ENCODE measurements around the gene CYRIA. TPM values are rescaled to one million over a fixed set of nuclear protein-coding genes. Genes with fewer than 3 reads are reported as not detected.
A peak's percentile ranks its signal among the peaks of the same experiment; 100 is the strongest.

Gene CYRIA
- total RNA-seq (2014; rRNA removed; shearing (Covaris generic)), result 0.05 and 0.11 TPM in 2 replicates
- polyA plus RNA-seq (2015; cell fraction: cytosol; rRNA removed), result 0.08 TPM in 1 of 2 replicates, not detected in the other
- polyA plus RNA-seq (2015; cell fraction: nucleus; rRNA removed), result not detected in 2 replicates

DNA sequence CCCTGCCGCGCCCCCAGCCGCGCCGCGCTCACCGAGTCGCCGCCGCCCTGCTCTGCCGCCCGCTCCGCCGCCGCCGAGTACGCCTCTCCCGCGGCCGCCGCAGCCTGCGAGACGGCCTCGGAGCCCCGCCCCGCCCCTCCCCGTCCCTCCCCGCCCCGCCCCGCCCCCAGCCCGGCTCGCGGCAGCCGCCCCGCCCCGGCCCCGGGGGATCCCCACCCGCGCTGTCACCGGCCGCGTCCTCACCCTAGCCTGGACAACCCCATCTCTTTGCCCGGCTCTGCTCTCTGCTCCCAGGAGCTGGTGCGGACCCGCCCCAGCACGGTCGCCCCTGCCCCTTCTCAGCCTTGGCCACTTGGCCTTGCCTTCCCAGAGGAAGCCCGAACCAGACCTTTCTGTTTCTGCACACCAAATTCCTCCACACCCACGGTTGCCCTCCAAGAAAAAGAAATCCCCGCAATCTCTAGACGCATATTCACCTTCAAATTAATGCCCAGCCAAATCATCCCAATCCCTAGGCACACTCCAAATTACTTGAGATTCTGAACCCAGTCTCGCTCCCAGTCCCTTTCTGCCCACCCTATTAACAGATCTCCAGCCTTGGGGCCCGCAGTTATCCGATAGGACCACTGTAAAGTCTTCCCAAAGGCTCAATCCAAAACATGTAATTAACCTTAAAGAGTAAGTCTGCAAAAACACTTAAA, at the start of gene CYRIA:
TSS of gene CYRIA (minus strand) at position 87 of the 701 bp plus-strand sequence. CDS start 77,715 bp downstream, outside the sequence.
- DNase-seq (ENCODE audit: low read depth, low spot score), result peak; percentile 16
- in situ Hi-C loops (cut with HindIII; ENCODE audit: low pct_unique_long_range_greater_than_20kb, low sequenced_read_pairs), result no loop called here

DNA sequence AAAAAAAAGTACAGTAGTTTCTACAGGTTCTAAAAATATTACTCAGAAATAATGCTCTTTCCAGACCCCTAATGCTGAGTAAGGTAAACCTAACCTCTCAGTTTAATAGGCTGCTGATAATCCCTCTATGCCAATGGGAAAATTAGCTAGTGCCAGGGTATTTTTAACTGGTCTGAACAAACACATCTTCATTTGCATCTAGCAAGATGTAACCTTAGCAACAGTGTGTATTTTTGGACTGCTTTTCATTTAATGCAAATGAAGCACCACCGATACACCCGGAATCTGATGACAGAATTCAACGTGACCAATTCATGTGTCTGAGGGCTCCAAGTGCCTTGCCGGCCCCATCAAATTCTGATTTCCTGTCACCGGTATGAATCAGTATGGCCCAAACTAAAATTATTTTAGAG, 47.4 kb upstream of the CYRIA start:
- in situ Hi-C loops (cut with HindIII; ENCODE audit: low pct_unique_long_range_greater_than_20kb, low sequenced_read_pairs), result no loop called here
- DNase-seq (ENCODE audit: low read depth, low spot score), result no peak

DNA sequence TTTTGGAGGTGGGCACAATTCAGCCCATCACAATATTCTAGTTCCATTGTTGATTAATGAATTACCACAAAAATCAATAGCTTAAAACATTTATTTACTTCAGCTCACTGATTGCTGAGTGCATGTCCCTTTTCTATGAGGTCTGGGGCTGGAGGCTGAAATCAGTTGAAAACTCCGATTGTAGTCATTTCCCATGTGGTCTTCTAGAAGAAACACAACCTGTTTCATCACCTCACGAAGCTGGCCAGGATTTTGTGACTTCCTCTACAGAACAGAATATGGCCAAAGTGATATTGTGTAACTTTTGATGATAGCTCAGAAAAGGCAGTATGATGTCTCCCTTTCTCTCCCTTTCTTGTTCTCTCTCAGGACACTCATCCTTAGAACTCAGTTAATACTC, 44.1 kb upstream of the CYRIA start:
- in situ Hi-C loops (cut with HindIII; ENCODE audit: low pct_unique_long_range_greater_than_20kb, low sequenced_read_pairs), result no loop called here
- DNase-seq (ENCODE audit: low read depth, low spot score), result no peak

DNA sequence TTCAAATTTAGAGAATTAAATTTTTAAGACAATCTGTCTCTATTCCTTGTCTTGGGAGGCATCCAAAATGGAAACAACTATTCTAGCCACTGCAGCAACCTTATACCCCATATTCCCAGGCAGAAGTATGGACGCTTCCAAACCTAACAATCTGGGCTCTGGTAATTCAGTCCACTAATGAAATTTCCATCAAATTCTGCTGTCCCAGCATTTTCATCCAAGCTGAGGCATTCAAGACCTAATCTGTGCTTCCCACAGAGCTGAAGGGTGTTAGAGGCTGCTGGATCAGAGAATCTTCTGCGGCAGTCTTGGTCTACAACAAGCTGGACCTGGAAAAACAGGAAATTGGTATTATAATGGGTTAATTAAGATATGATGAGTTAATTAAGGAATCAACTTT, 42.5 kb upstream of the CYRIA start:
- in situ Hi-C loops (cut with HindIII; ENCODE audit: low pct_unique_long_range_greater_than_20kb, low sequenced_read_pairs), result no loop called here
- no peak for DNase-seq (ENCODE audit: low read depth, low spot score)

DNA sequence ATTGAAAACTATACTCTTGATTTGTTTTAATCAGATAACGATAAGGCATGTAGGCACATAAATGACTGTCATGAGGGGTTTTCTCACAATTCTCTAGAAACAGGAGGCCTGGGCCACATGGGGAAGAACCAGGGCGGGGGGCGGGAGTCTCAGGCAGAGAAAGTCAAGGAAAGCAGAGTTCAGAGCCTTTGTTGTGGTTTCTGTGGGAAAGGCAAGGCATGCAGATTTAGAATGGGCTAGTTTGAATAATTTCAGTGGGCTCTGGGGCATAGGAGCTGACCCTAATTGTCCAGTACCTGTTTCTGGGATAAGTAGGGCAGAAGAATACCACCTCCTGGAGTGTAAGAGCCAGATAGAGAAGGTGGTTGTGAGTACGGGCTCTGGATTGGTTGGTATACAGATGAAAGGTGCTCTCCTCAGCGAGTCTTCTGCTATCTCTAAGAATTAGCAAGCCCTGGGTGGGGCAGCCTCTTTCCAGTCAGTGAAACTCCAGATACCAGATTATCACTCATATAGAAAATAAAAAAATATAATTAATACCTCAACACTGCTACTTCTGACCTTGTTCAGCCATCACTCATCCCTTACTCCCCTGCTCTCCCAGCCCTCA, 41.5 kb upstream of the CYRIA start:
- DNase-seq (ENCODE audit: low read depth, low spot score), result no peak
- in situ Hi-C loops (cut with HindIII; ENCODE audit: low pct_unique_long_range_greater_than_20kb, low sequenced_read_pairs), result no loop called here

DNA sequence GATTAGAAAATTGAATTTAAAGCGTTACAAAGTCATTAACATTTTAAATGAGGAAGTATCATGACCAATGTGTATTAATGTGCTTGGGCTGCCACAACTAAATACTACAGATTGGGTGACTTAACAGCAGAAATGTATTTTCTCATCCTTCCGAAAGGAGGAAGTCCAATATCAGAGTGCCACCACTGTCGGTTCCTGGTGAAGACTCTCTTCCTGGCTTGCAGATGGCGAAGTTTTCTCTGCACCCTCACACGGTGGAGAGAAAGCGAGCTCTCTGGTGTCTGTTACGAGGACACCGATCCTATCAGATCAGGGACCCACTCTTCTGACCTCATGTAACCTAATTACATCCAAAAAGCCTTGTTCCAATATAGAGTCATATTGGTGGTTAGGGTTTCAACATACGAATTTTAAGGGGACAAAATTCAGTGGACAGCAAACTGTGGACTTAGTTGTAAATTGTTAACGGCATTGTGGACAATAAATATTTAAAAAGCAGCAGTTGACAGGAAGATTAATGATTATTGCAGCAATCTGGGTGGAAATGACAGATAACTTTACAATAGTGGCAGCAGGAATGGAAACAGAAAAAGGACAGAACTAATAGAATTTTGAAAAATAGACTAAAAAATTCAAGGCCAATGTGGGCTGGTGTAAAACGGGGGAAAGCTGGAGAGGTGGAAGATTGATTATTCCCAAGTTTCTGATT, 35.1 kb upstream of the CYRIA start:
- in situ Hi-C loops (cut with HindIII; ENCODE audit: low pct_unique_long_range_greater_than_20kb, low sequenced_read_pairs), result no loop called here
- no peak for DNase-seq (ENCODE audit: low read depth, low spot score)

DNA sequence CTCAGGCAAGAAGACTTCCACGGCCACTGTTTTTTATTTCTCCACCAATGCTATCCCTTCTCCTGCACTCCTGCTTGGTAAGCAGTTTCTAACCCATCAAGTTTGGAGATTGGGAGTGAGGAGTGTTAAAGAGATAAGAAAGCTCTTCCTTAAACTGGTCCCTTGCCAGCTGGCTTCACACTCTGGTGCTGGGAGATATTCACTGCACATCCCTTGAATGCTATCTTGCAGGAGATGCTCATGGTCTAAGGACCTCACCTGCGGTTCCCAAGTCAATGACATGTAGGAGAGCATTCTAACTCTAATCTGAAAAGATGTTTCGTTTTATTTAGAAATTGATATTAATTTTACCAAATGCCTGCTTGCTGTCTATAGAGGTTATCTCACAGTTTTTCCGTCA, 28.2 kb upstream of the CYRIA start:
- no peak for DNase-seq (ENCODE audit: low read depth, low spot score)
- in situ Hi-C loops (cut with HindIII; ENCODE audit: low pct_unique_long_range_greater_than_20kb, low sequenced_read_pairs), result no loop called here

DNA sequence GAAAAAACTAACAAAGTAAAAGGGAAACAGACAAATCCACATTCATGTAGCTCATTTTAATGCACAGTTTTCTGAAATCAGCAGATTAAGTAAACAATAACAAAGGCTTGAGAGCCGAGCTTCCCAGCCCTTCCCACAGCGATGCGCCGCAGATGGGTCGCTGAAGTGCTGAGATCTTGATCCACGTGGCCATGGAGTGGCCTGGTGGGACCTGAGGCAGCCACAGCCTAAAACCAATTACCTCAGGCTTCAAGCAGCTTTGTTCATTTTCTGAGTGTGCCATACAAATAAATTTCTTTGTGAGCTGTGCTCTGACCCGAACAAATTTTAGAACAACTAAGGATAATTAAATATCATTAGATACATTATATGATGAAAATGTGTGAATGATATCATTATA, 25.6 kb upstream of the CYRIA start:
- in situ Hi-C loops (cut with HindIII; ENCODE audit: low pct_unique_long_range_greater_than_20kb, low sequenced_read_pairs), result no loop called here
- DNase-seq (ENCODE audit: low read depth, low spot score), result no peak

DNA sequence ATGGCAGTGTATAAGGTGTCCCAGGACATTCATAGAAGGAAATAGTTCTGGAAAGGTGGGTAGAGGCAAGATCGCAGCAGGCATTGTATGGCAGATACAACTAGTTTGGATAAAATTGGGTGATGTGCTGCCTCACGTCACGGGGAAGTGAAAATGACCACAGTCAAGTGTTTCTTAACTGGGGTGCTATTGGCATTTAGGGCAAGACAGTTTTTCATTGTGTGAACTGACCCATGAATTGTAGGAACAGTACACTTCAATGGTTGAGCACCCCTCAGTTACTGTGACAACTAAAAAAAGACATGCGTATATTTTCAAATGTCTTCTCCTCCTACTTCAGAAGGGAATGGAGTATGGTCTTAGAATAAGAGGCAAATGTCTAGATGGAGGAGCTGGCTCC, 22.3 kb upstream of the CYRIA start:
- in situ Hi-C loops (cut with HindIII; ENCODE audit: low pct_unique_long_range_greater_than_20kb, low sequenced_read_pairs), result no loop called here
- DNase-seq (ENCODE audit: low read depth, low spot score), result no peak

DNA sequence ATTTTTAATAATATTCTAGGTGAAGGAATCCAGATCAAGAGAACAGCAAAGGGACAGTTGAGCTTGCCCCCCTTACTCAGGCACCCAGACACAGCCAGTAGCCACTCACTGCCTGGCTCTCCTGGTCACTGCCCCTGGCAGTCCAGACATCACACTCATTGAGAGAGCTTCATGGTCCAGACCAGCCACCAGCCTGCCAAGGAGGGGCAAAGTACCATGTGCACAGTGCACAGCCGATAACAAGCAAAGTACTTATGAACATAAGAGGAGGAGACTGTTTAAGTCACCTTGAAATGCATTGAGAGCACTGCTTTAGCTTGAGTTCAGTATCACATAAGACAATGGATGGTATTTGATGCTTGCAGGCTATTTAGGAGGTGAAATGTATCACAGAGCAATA, 21.6 kb upstream of the CYRIA start:
- in situ Hi-C loops (cut with HindIII; ENCODE audit: low pct_unique_long_range_greater_than_20kb, low sequenced_read_pairs), result no loop called here
- no peak for DNase-seq (ENCODE audit: low read depth, low spot score)

DNA sequence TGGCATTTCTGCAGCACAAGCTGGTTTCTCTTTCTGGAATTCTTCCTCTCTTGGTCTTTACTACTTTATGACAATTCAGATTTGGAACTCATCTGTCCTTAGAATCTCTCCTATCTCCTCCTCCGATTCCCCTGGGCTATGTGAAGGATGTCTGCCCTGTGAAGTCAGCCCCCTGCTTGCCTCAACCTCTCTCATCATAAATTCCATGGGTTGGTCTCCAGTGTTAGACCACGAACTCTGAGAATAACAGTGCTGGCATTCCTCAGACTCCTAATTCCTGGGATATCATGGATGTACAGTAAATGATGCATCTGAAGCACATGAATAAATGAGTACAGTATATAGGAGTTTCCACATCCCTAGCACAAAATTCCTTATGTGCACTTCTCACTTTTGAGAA, 21.0 kb upstream of the CYRIA start:
- DNase-seq (ENCODE audit: low read depth, low spot score), result no peak
- in situ Hi-C loops (cut with HindIII; ENCODE audit: low pct_unique_long_range_greater_than_20kb, low sequenced_read_pairs), result no loop called here

DNA sequence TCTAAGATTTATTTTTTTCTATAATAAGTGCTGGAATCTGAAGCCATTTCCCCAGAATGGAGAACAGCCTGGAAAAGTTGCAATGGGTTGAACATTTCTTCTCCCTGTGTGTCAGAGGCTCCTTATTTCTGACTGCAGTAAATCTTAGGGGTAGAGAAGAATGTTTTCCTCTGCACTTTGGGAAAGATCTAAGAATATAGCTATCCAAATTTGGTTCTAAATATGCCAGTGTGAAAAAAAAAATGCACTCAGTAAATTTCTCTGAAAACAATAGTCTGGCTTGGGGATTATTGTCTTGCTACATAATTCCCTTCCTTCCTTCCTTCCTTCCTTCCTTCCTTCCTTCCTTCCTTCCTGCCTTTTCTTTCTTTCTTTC, 19.7 kb upstream of the CYRIA start:
- DNase-seq (ENCODE audit: low read depth, low spot score), result no peak
- in situ Hi-C loops (cut with HindIII; ENCODE audit: low pct_unique_long_range_greater_than_20kb, low sequenced_read_pairs), result no loop called here

DNA sequence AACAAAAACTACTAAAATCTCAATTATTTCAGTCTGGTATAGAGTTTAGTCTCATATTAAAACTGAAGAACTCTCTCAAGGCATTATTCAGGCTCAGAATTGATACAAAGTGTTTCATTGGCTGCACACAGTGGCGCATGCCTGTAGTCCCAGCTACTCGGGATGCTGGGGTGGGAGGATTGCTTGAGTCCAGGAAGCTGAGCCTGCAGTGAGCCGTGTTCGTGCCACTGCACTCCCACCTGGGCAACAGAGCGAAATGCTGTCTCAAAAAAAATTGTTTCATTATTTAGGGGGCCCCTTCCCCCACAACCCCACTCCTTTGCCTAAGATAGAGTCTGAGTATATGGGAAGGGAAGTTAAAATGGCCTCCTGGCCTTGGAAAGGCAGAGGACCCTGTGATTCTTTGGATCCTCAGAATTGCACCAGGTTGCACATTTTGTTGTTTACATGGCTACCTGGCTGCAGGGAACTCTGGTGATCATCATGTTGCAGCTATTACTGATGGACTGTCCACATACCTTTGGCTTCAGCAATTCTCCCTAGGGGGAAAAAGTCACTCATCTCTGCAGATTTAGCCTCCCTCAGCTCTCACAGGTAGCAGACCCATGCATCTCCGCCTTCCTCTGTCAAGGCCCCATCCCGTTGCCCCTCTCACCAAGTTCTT, 19.2 kb upstream of the CYRIA start:
- DNase-seq (ENCODE audit: low read depth, low spot score), result no peak

DNA sequence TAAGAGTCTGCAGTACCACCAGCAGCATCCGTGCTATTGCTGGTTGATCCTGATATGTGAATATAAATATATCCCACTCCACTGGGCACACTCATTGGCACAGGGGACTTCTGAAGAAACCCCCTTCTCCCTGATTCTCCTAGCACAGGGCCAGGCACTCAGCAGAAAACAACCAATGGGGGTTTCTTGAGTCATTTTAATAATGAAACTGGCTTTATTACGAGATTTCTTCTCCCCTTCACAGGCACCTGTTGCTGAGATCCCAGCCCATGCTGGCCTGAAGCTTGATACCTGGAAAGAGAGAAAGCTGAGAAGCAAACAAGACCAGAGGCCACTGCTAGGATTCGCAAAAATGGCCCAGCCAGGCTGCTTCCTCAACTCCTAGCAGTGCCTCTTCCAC, 17.9 kb upstream of the CYRIA start:
- in situ Hi-C loops (cut with HindIII; ENCODE audit: low pct_unique_long_range_greater_than_20kb, low sequenced_read_pairs), result no loop called here
- no peak for DNase-seq (ENCODE audit: low read depth, low spot score)

More for the DNA sequence above, 19.2 kb upstream of the CYRIA start:
- in situ Hi-C loops (cut with HindIII; ENCODE audit: low pct_unique_long_range_greater_than_20kb, low sequenced_read_pairs), result no loop called here

DNA sequence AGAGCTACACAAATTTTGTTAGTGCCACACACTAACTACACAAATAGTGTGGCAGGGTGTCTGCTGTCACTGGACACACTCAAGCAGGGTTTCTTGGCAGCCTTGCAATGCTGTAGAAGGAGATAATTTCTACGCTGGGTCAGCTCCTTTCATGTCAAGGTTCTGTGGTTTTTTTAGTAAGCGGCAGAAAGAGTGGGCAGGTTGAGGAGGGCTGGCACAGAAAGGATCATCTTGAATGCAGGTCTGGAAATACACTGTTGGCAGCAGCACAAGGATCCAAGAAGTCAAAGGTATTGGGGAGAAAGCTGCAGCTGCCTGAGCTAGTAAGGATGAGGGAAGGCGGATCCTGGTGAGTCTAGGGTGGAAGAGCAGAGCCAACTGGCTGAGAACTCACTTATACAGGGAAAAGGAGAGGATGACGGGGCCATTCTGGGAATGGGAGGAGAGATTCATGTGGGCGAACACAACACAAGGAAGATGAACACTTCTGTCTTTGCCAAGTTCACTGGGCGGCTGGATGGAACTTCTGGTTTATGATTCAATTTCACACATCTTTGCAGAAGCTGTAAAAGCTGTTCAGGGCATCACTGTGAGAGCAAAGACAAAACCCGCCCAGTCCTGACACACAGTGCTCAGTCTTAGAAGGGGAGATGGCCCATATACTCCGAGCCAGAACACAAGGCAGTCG, 16.9 kb upstream of the CYRIA start:
- no peak for DNase-seq (ENCODE audit: low read depth, low spot score)
- in situ Hi-C loops (cut with HindIII; ENCODE audit: low pct_unique_long_range_greater_than_20kb, low sequenced_read_pairs), result no loop called here

DNA sequence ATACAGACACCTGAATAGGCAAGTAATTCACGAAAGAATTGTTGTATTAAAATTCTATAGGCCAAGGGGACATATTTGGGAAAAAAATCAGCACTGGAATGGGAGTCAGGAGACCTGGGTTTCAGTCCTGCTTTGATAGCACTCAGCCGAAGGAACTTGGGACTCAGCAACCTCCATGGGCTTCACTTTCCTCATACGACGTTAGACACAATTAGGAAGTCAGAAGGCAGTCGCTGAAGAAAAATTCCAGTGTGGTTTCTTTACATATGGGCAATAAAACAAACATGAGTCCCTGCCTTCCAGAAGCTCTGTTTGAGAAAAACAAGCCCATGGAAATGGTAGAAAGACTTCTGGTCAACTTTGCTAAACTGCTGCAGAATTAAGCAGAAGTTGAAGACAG, 15.1 kb upstream of the CYRIA start:
- no peak for DNase-seq (ENCODE audit: low read depth, low spot score)
- in situ Hi-C loops (cut with HindIII; ENCODE audit: low pct_unique_long_range_greater_than_20kb, low sequenced_read_pairs), result no loop called here

DNA sequence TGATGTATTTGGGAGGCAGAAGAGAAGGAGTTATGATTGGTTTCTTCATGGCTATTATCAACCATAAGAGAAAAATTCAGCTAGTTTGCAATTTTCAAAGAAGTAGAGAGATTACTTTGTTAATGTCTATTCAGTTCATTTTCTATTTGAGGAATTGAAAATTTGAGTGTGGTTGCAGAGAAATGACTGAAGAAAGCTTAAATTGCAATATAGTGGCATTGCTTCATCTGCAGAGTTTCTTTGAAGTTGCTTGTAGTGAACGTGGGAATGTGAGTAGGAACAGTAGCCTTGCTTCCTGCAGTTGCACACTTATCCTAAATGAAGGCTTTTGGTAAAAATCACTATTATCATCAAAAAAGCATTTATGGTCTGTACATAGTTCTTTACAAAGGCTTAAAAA, 14.7 kb upstream of the CYRIA start:
- DNase-seq (ENCODE audit: low read depth, low spot score), result no peak
- in situ Hi-C loops (cut with HindIII; ENCODE audit: low pct_unique_long_range_greater_than_20kb, low sequenced_read_pairs), result no loop called here

DNA sequence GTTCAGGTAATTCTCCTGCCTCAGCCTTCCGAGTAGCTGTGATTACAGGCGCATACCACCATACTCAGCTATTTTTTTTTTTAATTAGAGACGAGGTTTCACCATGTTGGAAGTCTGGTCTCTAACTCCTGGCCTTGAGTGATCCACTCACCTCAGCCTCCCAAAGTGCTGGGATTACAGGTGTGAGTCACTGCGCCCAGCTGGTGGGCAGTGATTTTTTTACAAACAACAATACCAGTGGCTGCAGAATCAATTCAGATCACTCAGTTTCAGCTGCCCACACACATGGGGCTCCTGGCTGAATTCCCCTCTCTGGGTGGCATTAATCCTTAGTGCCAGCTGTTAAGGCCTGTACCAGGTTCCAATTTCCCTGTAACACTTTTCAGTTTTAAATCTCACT, 13.3 kb upstream of the CYRIA start:
- in situ Hi-C loops (cut with HindIII; ENCODE audit: low pct_unique_long_range_greater_than_20kb, low sequenced_read_pairs), result no loop called here

More for the DNA sequence above, 13.3 kb upstream of the CYRIA start:
- no peak for DNase-seq (ENCODE audit: low read depth, low spot score)
